Pancreas (tissue), 10 donors: ENCODE results near the gene PITPNM2. TPM values are rescaled to one million over a fixed set of nuclear protein-coding genes. Genes with fewer than 3 reads are reported as not detected.
A peak's percentile ranks its signal among the peaks of the same experiment; 100 is the strongest.

ENCODE experiments used
- ATAC-seq, 4 donors: fragments of 200-7000 bp; cut with Tn5 transposase; one replicate each; pipeline versions ENCODE4 v1.8.0 to v1.9.1; 2020; ENCODE audit warnings: mild to moderate bottlenecking in 4 of 4, moderate library complexity in 4 of 4
- DNase-seq, 6 donors: peaks; one replicate each; pipeline ENCODE4 v3.0.0-alpha.2; 2020
- FAIRE-seq: peaks from 2 replicates; lab custom pipeline; 2012; peaks lifted over from hg19 to GRCh38; lab: Jason Lieb, UNC
- H3K27ac ChIP-seq, 4 donors: fragments of 200-600 bp; sonication (generic); 1 replicate in 3 of 4; 2 replicates in 1 of 4; pipeline versions ENCODE4 v1.5.0 to v1.8.0; 2020
- H3K27me3 ChIP-seq, 4 donors: fragments of 200-600 bp; one replicate each; pipeline ENCODE4 v1.8.0; 2021
- H3K36me3 ChIP-seq, 3 donors: fragments of 200-600 bp; sonication (generic) in 1 of 3; one replicate each; pipeline versions ENCODE4 v1.5.0 to v1.8.0; 2020 to 2021
- H3K4me1 ChIP-seq, 3 donors: fragments of 200-600 bp; one replicate each; pipeline ENCODE4 v1.8.0; 2021
- H3K4me3 ChIP-seq, 4 donors: fragments of 200-600 bp; sonication (generic) in 2 of 4; one replicate each; pipeline versions ENCODE4 v1.5.0 to v1.8.0; 2020 to 2021
- H3K9me3 ChIP-seq, 4 donors: fragments of 200-600 bp; one replicate each; pipeline ENCODE4 v1.8.0; 2021
- WGBS, 2 donors: extraction: QIAGEN DNeasy Blood & Tissue Kit; methylation state at CpG; one replicate each; pipeline ENCODE4 v1.1.7; 2013; 5-methylcytosine and 5-hydroxymethylcytosine counted together
- intact Hi-C, 3 donors: fragments of 100-400 bp; cut with DNase I; formaldehyde crosslinking; loops; one replicate each; pipeline versions ENCODE4 v1.11.1 to v1.14.2; 2022
- polyA plus RNA-seq, 2 donors: library from polyadenylated mRNA; stranded (reverse); fragments of 200-250 nt; gene quantifications; one replicate each; pipeline ENCODE4 v1.2.3, GENCODE V29; 2013
- total RNA-seq, 6 donors: library from RNA; stranded (reverse); fragmentation: NEBNext Ultra II Directional in 4 of 6; extraction: Animal tissue kit (Norgen Biotek cat#: 25700) in 4 of 6; gene quantifications; one replicate each; pipeline versions ENCODE4 v1.2.1 to v1.2.4, GENCODE V29; 2021 to 2023
- TF ChIP-seq, protein P1 (sequence below), 4 donors: fragments of 200-600 bp; sonication (generic) in 3 of 4; IDR thresholded peaks; one replicate each; pipeline versions ENCODE4 v1.5.0 to v1.8.0; 2021; ENCODE audit warnings: antibody characterized with exemption in 4 of 4
- donor health status: healthy with polysubstance abuse.
- donor health status: DM: no; HTN: no; CAD: no; lungs with moderate emphysema.
- donor health status: DM: no; HTN: no; CAD: no.
- donor health status: control.
- donor health status: control.
- donor health status: Bipolar disorder and iron deficiency.
- donor health status: DM: yes; HTN: yes; CAD: no.
- donor health status: DM: no; HTN: no; CAD: no.
- donor health status: DM: no; HTN: no; CAD: no.
- donor health status: DM: yes; HTN: yes; CAD: no.

PITPNM2 gene
- total and polyA plus RNA-seq, 8 donors = 4.4 to 13.2 (median 6.4) TPM

GRCh38 chr12:123132951-123133619 lies 17.8 kb downstream of the PITPNM2 start:
- no peaks in the 10 kb centered on the region for H3K27me3 ChIP-seq
- intact Hi-C loops = no loop called here
- TF ChIP-seq, protein P1, sequence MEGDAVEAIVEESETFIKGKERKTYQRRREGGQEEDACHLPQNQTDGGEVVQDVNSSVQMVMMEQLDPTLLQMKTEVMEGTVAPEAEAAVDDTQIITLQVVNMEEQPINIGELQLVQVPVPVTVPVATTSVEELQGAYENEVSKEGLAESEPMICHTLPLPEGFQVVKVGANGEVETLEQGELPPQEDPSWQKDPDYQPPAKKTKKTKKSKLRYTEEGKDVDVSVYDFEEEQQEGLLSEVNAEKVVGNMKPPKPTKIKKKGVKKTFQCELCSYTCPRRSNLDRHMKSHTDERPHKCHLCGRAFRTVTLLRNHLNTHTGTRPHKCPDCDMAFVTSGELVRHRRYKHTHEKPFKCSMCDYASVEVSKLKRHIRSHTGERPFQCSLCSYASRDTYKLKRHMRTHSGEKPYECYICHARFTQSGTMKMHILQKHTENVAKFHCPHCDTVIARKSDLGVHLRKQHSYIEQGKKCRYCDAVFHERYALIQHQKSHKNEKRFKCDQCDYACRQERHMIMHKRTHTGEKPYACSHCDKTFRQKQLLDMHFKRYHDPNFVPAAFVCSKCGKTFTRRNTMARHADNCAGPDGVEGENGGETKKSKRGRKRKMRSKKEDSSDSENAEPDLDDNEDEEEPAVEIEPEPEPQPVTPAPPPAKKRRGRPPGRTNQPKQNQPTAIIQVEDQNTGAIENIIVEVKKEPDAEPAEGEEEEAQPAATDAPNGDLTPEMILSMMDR (IDR thresholded peaks at IDR 0.05) = no peak
- whole genome bisulfite sequencing, 2 donors = 70 to 78% methylated on average over 3 of the region's 3 CpGs
- H3K36me3 ChIP-seq = no peaks in the 10 kb centered on the region
- no peak overlapping the region for H3K4me3 ChIP-seq
- H3K4me1 ChIP-seq = no peaks in the 10 kb centered on the region
- H3K27ac ChIP-seq = peak overlapping the region in 1 of 4 donors; percentile 2
- peak in 1 of 4 donors; percentile 28 for ATAC-seq
- FAIRE-seq = no peak
- no peaks in the 10 kb centered on the region for H3K9me3 ChIP-seq
- no peak for DNase-seq

GRCh38 chr12:123131879-123132402 lies 18.9 kb downstream of the PITPNM2 start:
- intact Hi-C loops = no loop called here
- no peak for FAIRE-seq
- peak in 1 of 6 donors; percentile 21 for DNase-seq
- ATAC-seq = peak in 3 of 4 donors; percentile 66 to 86 (median 76)
- H3K4me3 ChIP-seq = no peak overlapping the region
- no peaks in the 10 kb centered on the region for H3K27me3 ChIP-seq
- H3K36me3 ChIP-seq = no peaks in the 10 kb centered on the region
- no peaks in the 10 kb centered on the region for H3K9me3 ChIP-seq
- H3K4me1 ChIP-seq = no peaks in the 10 kb centered on the region
- H3K27ac ChIP-seq = no peak overlapping the region
- 33 to 38% methylated on average over 12 of the region's 12 CpGs for WGBS, 2 donors
- TF ChIP-seq, protein P1 (IDR thresholded peaks at IDR 0.05) = no peak

DNA sequence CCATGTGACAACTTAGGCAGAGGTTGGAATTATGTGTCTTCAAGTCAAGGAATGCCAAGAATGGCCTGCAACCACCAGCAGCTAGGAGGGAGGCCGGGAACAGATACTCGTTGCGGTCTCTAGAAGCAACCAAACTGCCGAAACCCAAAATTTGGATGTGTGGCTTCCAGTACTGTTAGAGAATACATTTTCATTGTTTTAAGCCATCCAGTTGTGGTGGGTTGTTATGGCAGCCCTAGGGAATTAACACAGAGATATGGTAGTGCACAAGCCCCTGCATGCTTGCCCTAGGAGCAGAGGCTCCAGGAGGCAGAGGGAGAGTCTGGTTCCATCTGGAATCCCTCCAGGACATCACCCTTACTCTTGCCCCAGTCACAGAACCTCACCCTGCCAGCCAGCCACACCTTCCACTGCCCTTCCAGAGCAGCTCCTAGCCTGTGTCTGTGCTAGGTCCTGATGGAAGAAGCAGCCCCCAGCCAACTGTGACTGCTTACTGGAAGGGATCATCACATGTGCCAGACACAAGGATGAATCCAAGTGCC lies 19.5 kb downstream of the PITPNM2 start:
- Histone ChIP-seq H3K27me3 (no peaks in the 10 kb centered on the region), H3K9me3 (no peaks in the 10 kb centered on the region), H3K4me1 (no peaks in the 10 kb centered on the region), H3K27ac (no peak overlapping the region), H3K36me3 (no peaks in the 10 kb centered on the region), H3K4me3 (no peak overlapping the region)
- peak in 2 of 4 donors; percentile 19 to 30 for ATAC-seq
- no peak for FAIRE-seq
- intact Hi-C loops = no loop called here
- TF ChIP-seq, protein P1 (IDR thresholded peaks at IDR 0.05) = no peak
- DNase-seq = no peak
- 92 to 93% methylated on average over 4 of the region's 4 CpGs for WGBS, 2 donors

- FAIRE-seq (no peak), ATAC-seq (no peak), DNase-seq (no peak)
- H3K27me3 ChIP-seq = no peaks in the 10 kb centered on the region
- H3K4me1 ChIP-seq = no peaks in the 10 kb centered on the region
- intact Hi-C loops = no loop called here
- H3K36me3 ChIP-seq = no peaks in the 10 kb centered on the region
- no peaks in the 10 kb centered on the region for H3K9me3 ChIP-seq
- WGBS, 2 donors = 86 to 89% methylated on average over 4 of the region's 4 CpGs
- no peak overlapping the region for H3K4me3 ChIP-seq
- H3K27ac ChIP-seq = no peak overlapping the region
- TF ChIP-seq, protein P1 (IDR thresholded peaks at IDR 0.05) = no peak
Observed at GRCh38 chr12:123129621-123130020, 21.3 kb downstream of the PITPNM2 start.

DNA sequence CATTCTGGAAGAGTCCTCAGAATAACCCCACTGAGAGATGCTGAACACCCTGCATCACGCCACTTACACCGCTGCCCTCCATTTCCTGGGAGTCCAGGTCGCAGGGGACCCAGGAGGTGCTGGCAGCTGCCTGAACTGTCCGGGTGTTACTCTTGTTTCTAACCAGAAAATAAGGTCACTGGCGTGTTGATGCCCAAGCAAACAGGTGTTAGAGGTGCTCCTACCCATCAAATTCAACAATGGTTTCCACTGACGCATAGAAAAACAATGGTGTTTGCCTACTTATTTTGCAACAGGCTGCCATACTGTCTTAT lies 23.8 kb downstream of the PITPNM2 start:
- Histone ChIP-seq H3K27me3 (no peaks in the 10 kb centered on the region), H3K4me1 (no peaks in the 10 kb centered on the region), H3K4me3 (no peak overlapping the region), H3K27ac (no peak overlapping the region), H3K9me3 (no peaks in the 10 kb centered on the region), H3K36me3 (no peaks in the 10 kb centered on the region)
- TF ChIP-seq, protein P1 (IDR thresholded peaks at IDR 0.05) = no peak
- intact Hi-C loops = no loop called here
- ATAC-seq = no peak
- 88 to 91% methylated on average over 6 of the region's 6 CpGs for WGBS, 2 donors
- DNase-seq = no peak
- FAIRE-seq = no peak
